B cell (primary cell): ENCODE results near the gene AQP6. TPM values are rescaled to one million over a fixed set of nuclear protein-coding genes. Genes with fewer than 3 reads are reported as not detected.

Experiments
- ATAC-seq: fragments of 200-7000 bp; cut with Tn5 transposase; one replicate; pipeline ENCODE4 v1.10.0; 2021; ENCODE audit warnings: low read depth, mild to moderate bottlenecking, moderate number of reproducible peaks, moderate library complexity
- CTCF ChIA-PET: fragments of 350-600 bp; sonication (Branson Sonifier 250); formaldehyde crosslinking; loops from one replicate; lab custom pipeline; 2021; ENCODE audit warnings: antibody characterized with exemption, inconsistent platforms; lab: Charles Lee
- POLR2A ChIA-PET: fragments of 350-600 bp; sonication (Branson Sonifier 250); formaldehyde crosslinking; loops from one replicate; lab custom pipeline; 2021; ENCODE audit warnings: antibody characterized with exemption; lab: Charles Lee
- DNase-seq: peaks from one replicate; pipeline ENCODE4 v3.0.0; 2013
- H2AFZ ChIP-seq: 2 replicates; pipeline ENCODE4 v1.6.1; 2012; ENCODE audit warnings: mild to moderate bottlenecking, low read depth, low read length; ENCODE audit not compliant: insufficient read depth, poor library complexity, severe bottlenecking
- H3K27ac ChIP-seq, 2 donors: 1 replicate in 1 of 2; 2 replicates in 1 of 2; pipeline ENCODE4 v1.5.1; 2012 to 2013; ENCODE audit warnings: low read length in 2 of 2, mild to moderate bottlenecking in 2 of 2, moderate library complexity in 1 of 2
- H3K27me3 ChIP-seq, 4 experiments: fragments of 200-600 bp in 1 of 4; sonication (generic) in 1 of 4; replicated peaks in 1 of 4; 1 replicate in 2 of 4; 2 replicates in 2 of 4; pipeline versions ENCODE4 v1.6.1 to v1.7.0; 2013 to 2016; ENCODE audit warnings: low read length in 3 of 4, mild to moderate bottlenecking in 2 of 4, mixed read lengths in 1 of 4, moderate library complexity in 1 of 4; ENCODE audit not compliant: insufficient read depth in 4 of 4, control insufficient read depth in 3 of 4; ENCODE audit errors: control extremely low read depth in 1 of 4
- H3K36me3 ChIP-seq, 2 experiments: replicated peaks in 1 of 2; 1 replicate in 1 of 2; 2 replicates in 1 of 2; pipeline versions ENCODE4 v1.6.1 to v1.7.1; 2013; ENCODE audit warnings: low read length in 1 of 2; ENCODE audit not compliant: insufficient read depth in 2 of 2, control insufficient read depth in 1 of 2; ENCODE audit errors: control extremely low read depth in 1 of 2, extremely low read depth in 1 of 2
- H3K4me1 ChIP-seq, 2 donors: fragments of 200-600 bp in 1 of 2; sonication (generic) in 1 of 2; 1 replicate in 1 of 2; 2 replicates in 1 of 2; pipeline versions ENCODE4 v1.5.1 to v1.6.1; 2013 to 2017; ENCODE audit warnings: low read length in 2 of 2; ENCODE audit not compliant: control insufficient read depth in 2 of 2, insufficient read depth in 2 of 2
- H3K4me2 ChIP-seq: replicated peaks from 2 replicates; pipeline ENCODE3; 2012; ENCODE audit warnings: mild to moderate bottlenecking, low read depth, low read length; ENCODE audit not compliant: poor library complexity, severe bottlenecking
- H3K4me3 ChIP-seq, 5 experiments: fragments of 200-600 bp in 1 of 5; sonication (generic) in 1 of 5; 1 replicate in 3 of 5; 2 replicates in 2 of 5; pipeline versions ENCODE4 v1.5.1 to v1.7.0; 2011 to 2016; ENCODE audit warnings: low read length in 4 of 5, mild to moderate bottlenecking in 4 of 5, low read depth in 2 of 5, control low read depth in 1 of 5, moderate library complexity in 1 of 5; ENCODE audit not compliant: insufficient read depth in 1 of 5; ENCODE audit errors: control extremely low read depth in 1 of 5, extremely low read depth in 1 of 5
- H3K79me2 ChIP-seq: fragments of 200-600 bp; sonication (generic); one replicate; pipeline ENCODE4 v1.6.0; 2016; ENCODE audit warnings: low read length; ENCODE audit not compliant: control insufficient read depth, insufficient read depth
- H3K9ac ChIP-seq: fragments of 200-600 bp; sonication (generic); 2 replicates; pipeline ENCODE4 v1.6.1; 2017; ENCODE audit warnings: mild to moderate bottlenecking, low read length, moderate library complexity
- H3K9me3 ChIP-seq, 3 donors: one replicate each; pipeline versions ENCODE4 v1.6.1 to v1.7.1; 2013; ENCODE audit warnings: low read length in 2 of 3; ENCODE audit not compliant: control insufficient read depth in 2 of 3, insufficient read depth in 1 of 3; ENCODE audit errors: control extremely low read depth in 1 of 3
- H4K20me1 ChIP-seq: 2 replicates; pipeline ENCODE4 v1.6.0; 2012; ENCODE audit warnings: mild to moderate bottlenecking, low read length; ENCODE audit not compliant: insufficient read depth, control insufficient read depth, poor library complexity, severe bottlenecking
- H3K27ac Mint-ChIP-seq: one replicate; pipeline ENCODE4 v1.8.0; 2021; ENCODE audit warnings: mixed read lengths
- H3K27me3 Mint-ChIP-seq: one replicate; pipeline ENCODE4 v1.8.0; 2021; ENCODE audit warnings: mixed read lengths
- H3K4me1 Mint-ChIP-seq: one replicate; pipeline ENCODE4 v1.8.0; 2021; ENCODE audit warnings: mixed read lengths
- H3K4me3 Mint-ChIP-seq: one replicate; pipeline ENCODE4 v1.8.0; 2021; ENCODE audit warnings: mixed read lengths
- H3K9me3 Mint-ChIP-seq: one replicate; pipeline ENCODE4 v1.8.0; 2022; ENCODE audit warnings: mixed read lengths; ENCODE audit not compliant: insufficient read depth
- CTCF ChIP-seq: fragments of 200-600 bp; IDR thresholded peaks from one replicate; pipeline ENCODE4 v1.8.0; 2022; ENCODE audit warnings: antibody characterized with exemption, mild to moderate bottlenecking
- EZH2 ChIP-seq: IDR thresholded peaks from 2 replicates; pipeline ENCODE4 v1.6.1; 2012; ENCODE audit warnings: borderline replicate concordance, low read depth, mild to moderate bottlenecking, moderate library complexity, low read length; ENCODE audit not compliant: insufficient read depth, poor library complexity, severe bottlenecking
- WGBS: methylation state at CpG from one replicate; pipeline ENCODE4 v1.1.5; 2013; ENCODE audit warnings: missing lambda C conversion rate; ENCODE audit not compliant: insufficient coverage; 5-methylcytosine and 5-hydroxymethylcytosine counted together
- intact Hi-C: fragments of 100-400 bp; cut with micrococcal nuclease; formaldehyde crosslinking; loops from one replicate; pipeline ENCODE4 v1.10.0; 2022
- polyA plus RNA-seq: library from polyadenylated mRNA; depleted of rRNA; stranded (reverse); fragments of >200 nt; gene quantifications from 2 replicates; pipeline ENCODE4 v1.2.3, GENCODE V29; 2012
- total RNA-seq, 2 donors: library from RNA; stranded (reverse); fragments of 120-200 nt in 1 of 2; gene quantifications; 1 replicate in 1 of 2; 2 replicates in 1 of 2; pipeline versions ENCODE4 v1.2.3 to v1.2.4, GENCODE V29; 2013 to 2022

The AQP6 gene
- total and polyA plus RNA-seq, 2 donors (not counting 1 experiment from before 2014, with no cell fraction given): not detected

GRCh38 chr12:49964849-49965624, 7.7 kb upstream of the AQP6 start:
- Histone ChIP-seq H3K36me3 (no peaks in the 10 kb centered on the region), H3K9ac (no peak overlapping the region), H2AFZ (no peak overlapping the region), H3K9me3 (no peaks in the 10 kb centered on the region), H3K4me3 (no peak overlapping the region), H3K79me2 (no peaks in the 10 kb centered on the region), H3K4me2 (no peak overlapping the region), H3K27ac (no peak overlapping the region), H3K27me3 (peaks cover 0 to 72% (median 25%) of the 10 kb centered on the region in 4 experiments), H3K4me1 (peaks cover 14 to 24% of the 10 kb centered on the region in 2 donors), H4K20me1 (no peaks in the 10 kb centered on the region)
- TF ChIP-seq EZH2 (no peak), CTCF (no peak)
- ChIA-PET POLR2A (no interaction called here), CTCF (interaction anchor here (0.6 to 6.5 kb wide), 6 partner anchors 15 to 211 kb away, joined by 3 to 90 read pairs (median 8); no protein-coding TSS in a partner anchor)
- Mint-ChIP-seq H3K4me3 (no peak overlapping the region), H3K9me3 (no peaks in the 10 kb centered on the region), H3K27ac (no peak overlapping the region), H3K27me3 (peaks cover 52% of the 10 kb centered on the region), H3K4me1 (peaks cover 14% of the 10 kb centered on the region)
- DNase-seq (no peak), ATAC-seq (no peak)
- WGBS: 66% methylated on average over 10 of the region's 13 CpGs
- intact Hi-C loops: no loop called here

GRCh38 chr12:49965836-49966235, 6.9 kb upstream of the AQP6 start:
- intact Hi-C loops: loop anchor here (2.0 kb wide), 1 partner anchor 209 kb away; no protein-coding TSS in a partner anchor
- 56% methylated on average over 5 of the region's 6 CpGs for WGBS

More at GRCh38 chr12:49965836-49966235, 6.9 kb upstream of the AQP6 start:
- no peaks in the 10 kb centered on the region for H3K36me3 ChIP-seq
- DNase-seq (no peak), ATAC-seq (no peak)
- POLR2A ChIA-PET: no interaction called here
- TF ChIP-seq EZH2: no peak
- TF ChIP-seq CTCF: no peak
- H3K4me2 ChIP-seq: no peak overlapping the region
- H3K9me3 ChIP-seq: no peaks in the 10 kb centered on the region
- no peak overlapping the region for H3K4me3 ChIP-seq
- Mint-ChIP-seq H3K4me3 (no peak overlapping the region), H3K4me1 (peaks cover 7% of the 10 kb centered on the region), H3K27me3 (peaks cover 44% of the 10 kb centered on the region), H3K27ac (no peak overlapping the region), H3K9me3 (no peaks in the 10 kb centered on the region)
- no peak overlapping the region for H2AFZ ChIP-seq
- peaks cover 0 to 69% (median 18%) of the 10 kb centered on the region in 4 experiments for H3K27me3 ChIP-seq
- no peaks in the 10 kb centered on the region for H4K20me1 ChIP-seq
- H3K27ac ChIP-seq: no peak overlapping the region
- H3K9ac ChIP-seq: no peak overlapping the region
- CTCF ChIA-PET: interaction anchor here (0.8 to 6.5 kb wide), 17 partner anchors 11 to 211 kb away, joined by 3 to 93 read pairs (median 9); no protein-coding TSS in a partner anchor
- H3K79me2 ChIP-seq: no peaks in the 10 kb centered on the region
- H3K4me1 ChIP-seq: peaks cover 13 to 16% of the 10 kb centered on the region in 2 donors
